SU-DHL-6 (cell line): Measurements from ENCODE around the gene HRG.

Experiments
- H2AFZ ChIP-seq: fragments of 200-600 bp; sonication (generic); 2 replicates; pipeline ENCODE4 v1.6.1; 2014; ENCODE audit warnings: low read depth, mild to moderate bottlenecking, moderate library complexity, mixed read lengths, antibody characterized with exemption, low read length; ENCODE audit not compliant: severe bottlenecking
- H3F3A ChIP-seq: fragments of 200-600 bp; shearing (Covaris generic); 2 replicates; pipeline ENCODE4 v1.6.0; 2016; ENCODE audit warnings: antibody characterized with exemption, mild to moderate bottlenecking; ENCODE audit not compliant: insufficient read depth
- H3K27ac ChIP-seq: fragments of 200-600 bp; sonication (generic); 2 replicates; pipeline ENCODE4 v1.5.1; 2016; ENCODE audit warnings: low read depth, mild to moderate bottlenecking, low read length, moderate library complexity, mixed read lengths
- H3K27me3 ChIP-seq: fragments of 200-600 bp; sonication (generic), shearing (Covaris generic); 2 replicates; pipeline ENCODE4 v1.6.0; 2014; ENCODE audit warnings: mild to moderate bottlenecking, low read length
- H3K36me3 ChIP-seq: fragments of 200-600 bp; sonication (generic); 2 replicates; pipeline ENCODE4 v1.6.1; 2014; ENCODE audit warnings: mild to moderate bottlenecking, low read length, mixed read lengths
- H3K4me2 ChIP-seq: fragments of 300-600, 200-600 bp; shearing (Covaris generic), sonication (generic); 2 replicates; pipeline ENCODE4 v1.6.0; 2014; ENCODE audit warnings: low read length, low read depth, mild to moderate bottlenecking; ENCODE audit not compliant: poor library complexity, severe bottlenecking
- H3K4me3 ChIP-seq: fragments of 200-600 bp; sonication (generic); 2 replicates; pipeline ENCODE4 v1.5.1; 2014; ENCODE audit warnings: antibody characterized with exemption, low read length, mild to moderate bottlenecking, mixed read lengths; ENCODE audit not compliant: insufficient read depth, poor library complexity, severe bottlenecking
- H3K79me2 ChIP-seq: fragments of 200-600 bp; sonication (generic); 2 replicates; pipeline ENCODE4 v1.6.1; 2014; ENCODE audit warnings: mild to moderate bottlenecking, low read length, moderate library complexity; ENCODE audit not compliant: insufficient read depth
- H3K9ac ChIP-seq: fragments of 200-600 bp; sonication (generic); 2 replicates; pipeline ENCODE4 v1.7.0; 2014; ENCODE audit warnings: mild to moderate bottlenecking, low read length
- H3K9me2 ChIP-seq: fragments of 200-600 bp; sonication (generic); replicated peaks from 2 replicates; pipeline ENCODE4 v1.6.1; 2014; ENCODE audit warnings: low read length; ENCODE audit not compliant: insufficient read depth
- H3K9me3 ChIP-seq: fragments of 200-600 bp; sonication (generic); 2 replicates; pipeline ENCODE4 v1.6.1; 2014; ENCODE audit warnings: low read length, mixed read lengths; ENCODE audit not compliant: insufficient read depth
- H4K20me1 ChIP-seq: fragments of 200-600 bp; sonication (generic); 2 replicates; pipeline ENCODE4 v1.6.1; 2014; ENCODE audit warnings: low read depth, mild to moderate bottlenecking, antibody characterized with exemption, low read length, moderate library complexity, mixed read lengths
- CTCF ChIP-seq: fragments of 200-600 bp; sonication (generic); IDR thresholded peaks from one replicate; pipeline ENCODE4 v1.5.1; 2017; ENCODE audit warnings: antibody characterized with exemption, mild to moderate bottlenecking, low read length, moderate library complexity; ENCODE audit not compliant: insufficient read depth, poor library complexity, severe bottlenecking
- EZH2phosphoT487 ChIP-seq: fragments of 200-600 bp; sonication (generic), shearing (Covaris generic); conservative IDR thresholded peaks from 2 replicates; pipeline ENCODE4 v1.6.1; 2018; ENCODE audit warnings: mild to moderate bottlenecking, antibody characterized with exemption, low read length, moderate library complexity, mixed read lengths

HRG gene

GRCh38 chr3:186694288-186695032 lies 28.6 kb downstream of the HRG start:
- H3K27ac ChIP-seq: no peak overlapping the region
- no peak overlapping the region for H3K4me2 ChIP-seq
- H3K27me3 ChIP-seq: no peaks in the 10 kb centered on the region
- TF ChIP-seq EZH2phosphoT487 (no peak), CTCF (no peak)
- H3K79me2 ChIP-seq: no peaks in the 10 kb centered on the region
- H3K9ac ChIP-seq: no peak overlapping the region
- H3K4me3 ChIP-seq: no peak overlapping the region
- H2AFZ ChIP-seq: no peak overlapping the region
- no peaks in the 10 kb centered on the region for H3K9me3 ChIP-seq
- H3K36me3 ChIP-seq: no peaks in the 10 kb centered on the region
- no peaks in the 10 kb centered on the region for H4K20me1 ChIP-seq
- no peaks in the 10 kb centered on the region for H3K9me2 ChIP-seq
- H3F3A ChIP-seq: no peaks in the 10 kb centered on the region

GRCh38 chr3:186696522-186696921 lies 30.7 kb downstream of the HRG start:
- H3K27ac ChIP-seq: no peak overlapping the region
- H2AFZ ChIP-seq: no peak overlapping the region
- no peak for TF ChIP-seq EZH2phosphoT487
- no peak for TF ChIP-seq CTCF
- no peaks in the 10 kb centered on the region for H3F3A ChIP-seq
- H3K4me2 ChIP-seq: no peak overlapping the region
- no peak overlapping the region for H3K4me3 ChIP-seq
- no peaks in the 10 kb centered on the region for H3K79me2 ChIP-seq
- H3K9me3 ChIP-seq: no peaks in the 10 kb centered on the region
- no peaks in the 10 kb centered on the region for H3K9me2 ChIP-seq
- H3K36me3 ChIP-seq: no peaks in the 10 kb centered on the region
- no peaks in the 10 kb centered on the region for H3K27me3 ChIP-seq
- no peaks in the 10 kb centered on the region for H4K20me1 ChIP-seq
- no peak overlapping the region for H3K9ac ChIP-seq

GRCh38 chr3:186697510-186697909 lies 31.7 kb downstream of the HRG start:
- Histone ChIP-seq H2AFZ (no peak overlapping the region), H3K79me2 (no peaks in the 10 kb centered on the region), H3K9me2 (no peaks in the 10 kb centered on the region), H3K36me3 (no peaks in the 10 kb centered on the region), H3F3A (no peaks in the 10 kb centered on the region), H3K9ac (no peak overlapping the region), H4K20me1 (no peaks in the 10 kb centered on the region), H3K4me3 (no peak overlapping the region), H3K27ac (no peak overlapping the region), H3K4me2 (no peak overlapping the region), H3K9me3 (no peaks in the 10 kb centered on the region), H3K27me3 (no peaks in the 10 kb centered on the region)
- TF ChIP-seq CTCF (no peak), EZH2phosphoT487 (no peak)
